Left lung (tissue), 10 donors: Measurements from ENCODE around the gene SH3PXD2A. TPM values are rescaled to one million over a fixed set of nuclear protein-coding genes. Genes with fewer than 3 reads are reported as not detected.
A peak's percentile ranks its signal among the peaks of the same experiment; 100 is the strongest.
"Not testable (repeated sequence)": the region's sequence is repeated elsewhere in the genome, so short reads cannot be mapped to it uniquely, and the experiment has no call there.

Experiments
- ATAC-seq: fragments of 200-7000 bp; cut with Tn5 transposase; one replicate; pipeline ENCODE4 v1.9.1; 2020; ENCODE audit warnings: moderate library complexity
- DNase-seq, 4 donors: peaks; one replicate each; pipeline ENCODE4 v3.0.0-alpha.2; 2013 to 2020
- H3K27ac ChIP-seq, 2 donors: fragments of 200-600 bp; sonication (generic) in 1 of 2; one replicate each; pipeline versions ENCODE4 v1.5.0 to v1.8.0; 2020 to 2021
- H3K27me3 ChIP-seq, 2 donors: fragments of 200-600 bp; sonication (generic) in 1 of 2; one replicate each; pipeline versions ENCODE4 v1.5.0 to v1.8.0; 2020 to 2021
- H3K36me3 ChIP-seq, 2 donors: fragments of 200-600 bp; sonication (generic) in 1 of 2; one replicate each; pipeline versions ENCODE4 v1.5.0 to v1.8.0; 2020 to 2021
- H3K4me1 ChIP-seq, 2 donors: fragments of 200-600 bp; one replicate each; pipeline ENCODE4 v1.8.0; 2021
- H3K4me3 ChIP-seq, 2 donors: fragments of 200-600 bp; sonication (generic) in 1 of 2; one replicate each; pipeline versions ENCODE4 v1.5.0 to v1.8.0; 2020 to 2021; ENCODE audit warnings: mild to moderate bottlenecking in 1 of 2
- H3K9me3 ChIP-seq, 2 donors: fragments of 200-600 bp; sonication (generic) in 1 of 2; one replicate each; pipeline versions ENCODE4 v1.5.0 to v1.8.0; 2020 to 2021
- CTCF ChIP-seq, 2 donors: fragments of 200-600 bp; sonication (generic) in 1 of 2; IDR thresholded peaks; one replicate each; pipeline versions ENCODE4 v1.5.0 to v1.8.0; 2021; ENCODE audit warnings: antibody characterized with exemption in 2 of 2
- intact Hi-C, 2 donors: fragments of 100-400 bp; cut with DNase I; formaldehyde crosslinking; loops; one replicate each; pipeline versions ENCODE4 v1.11.2 to v1.14.2; 2022
- polyA plus RNA-seq, 6 donors: library from polyadenylated mRNA; unstranded; fragments of 120-200 nt; gene quantifications; one replicate each; pipeline ENCODE4 v1.2.1, GENCODE V29; 2013; ENCODE audit not compliant: insufficient read length in 6 of 6
- total RNA-seq, 2 donors: library from RNA; stranded (reverse); fragmentation: NEBNext Ultra II Directional; extraction: Animal tissue kit (Norgen Biotek cat#: 25700); gene quantifications; one replicate each; pipeline ENCODE4 v1.2.1, GENCODE V29; 2021
- donor health status: DM: no; HTN: yes; CAD: no.
- donor health status: DM: no; HTN: no; CAD: no.

The SH3PXD2A gene
- total and polyA plus RNA-seq, 8 donors, result 44.8 to 117 (median 91.7) TPM

GRCh38 chr10:103734731-103735130, 120.6 kb downstream of the SH3PXD2A start:
- intact Hi-C loops, result no loop called here

GRCh38 chr10:103733045-103733419, 122.3 kb downstream of the SH3PXD2A start:
- H3K4me3 ChIP-seq, result no peak overlapping the region
- H3K36me3 ChIP-seq, result no peaks in the 10 kb centered on the region
- H3K9me3 ChIP-seq, result no peaks in the 10 kb centered on the region
- H3K27ac ChIP-seq, result no peak overlapping the region
- DNase-seq (no peak), ATAC-seq (no peak)
- intact Hi-C loops, result no loop called here
- H3K4me1 ChIP-seq, result peaks cover 0 to 7% of the 10 kb centered on the region in 2 donors
- H3K27me3 ChIP-seq, result no peaks in the 10 kb centered on the region
- TF ChIP-seq CTCF (IDR thresholded peaks at IDR 0.05), result no peak

More at GRCh38 chr10:103734731-103735130, 120.6 kb downstream of the SH3PXD2A start:
- Histone ChIP-seq H3K4me3 (no peak overlapping the region), H3K4me1 (peaks cover 6 to 16% of the 10 kb centered on the region in 2 donors), H3K9me3 (no peaks in the 10 kb centered on the region), H3K36me3 (no peaks in the 10 kb centered on the region), H3K27ac (no peak overlapping the region), H3K27me3 (no peaks in the 10 kb centered on the region)
- ATAC-seq (no peak), DNase-seq (no peak)
- TF ChIP-seq CTCF (IDR thresholded peaks at IDR 0.05), result no peak

GRCh38 chr10:103732339-103733044, 122.9 kb downstream of the SH3PXD2A start:
- Histone ChIP-seq H3K4me3 (no peak overlapping the region), H3K9me3 (no peaks in the 10 kb centered on the region), H3K27me3 (no peaks in the 10 kb centered on the region), H3K4me1 (peaks cover 0 to 7% of the 10 kb centered on the region in 2 donors), H3K27ac (no peak overlapping the region), H3K36me3 (no peaks in the 10 kb centered on the region)
- no peak for TF ChIP-seq CTCF (IDR thresholded peaks at IDR 0.05)
- intact Hi-C loops, result no loop called here
- ATAC-seq (no peak), DNase-seq (no peak)

GRCh38 chr10:103731609-103732270, 123.6 kb downstream of the SH3PXD2A start:
- TF ChIP-seq CTCF (IDR thresholded peaks at IDR 0.05), result no peak
- no peak overlapping the region for H3K4me3 ChIP-seq
- intact Hi-C loops, result no loop called here
- no peaks in the 10 kb centered on the region for H3K9me3 ChIP-seq
- peaks cover 0 to 7% of the 10 kb centered on the region in 2 donors for H3K4me1 ChIP-seq
- H3K27me3 ChIP-seq, result no peaks in the 10 kb centered on the region
- ATAC-seq (peak; percentile 21), DNase-seq (no peak)
- no peak overlapping the region for H3K27ac ChIP-seq
- H3K36me3 ChIP-seq, result no peaks in the 10 kb centered on the region

GRCh38 chr10:103731026-103731425, 124.3 kb downstream of the SH3PXD2A start:
- intact Hi-C loops, H3K4me3 ChIP-seq, ATAC-seq: not testable (repeated sequence)

More at GRCh38 chr10:103731026-103731425, 124.3 kb downstream of the SH3PXD2A start:
- not testable (repeated sequence) for H3K27ac ChIP-seq, H3K36me3 ChIP-seq, H3K27me3 ChIP-seq, H3K9me3 ChIP-seq, DNase-seq, H3K4me1 ChIP-seq
